ENCODE measurements around the gene OLIG3.

Gene OLIG3

DNA sequence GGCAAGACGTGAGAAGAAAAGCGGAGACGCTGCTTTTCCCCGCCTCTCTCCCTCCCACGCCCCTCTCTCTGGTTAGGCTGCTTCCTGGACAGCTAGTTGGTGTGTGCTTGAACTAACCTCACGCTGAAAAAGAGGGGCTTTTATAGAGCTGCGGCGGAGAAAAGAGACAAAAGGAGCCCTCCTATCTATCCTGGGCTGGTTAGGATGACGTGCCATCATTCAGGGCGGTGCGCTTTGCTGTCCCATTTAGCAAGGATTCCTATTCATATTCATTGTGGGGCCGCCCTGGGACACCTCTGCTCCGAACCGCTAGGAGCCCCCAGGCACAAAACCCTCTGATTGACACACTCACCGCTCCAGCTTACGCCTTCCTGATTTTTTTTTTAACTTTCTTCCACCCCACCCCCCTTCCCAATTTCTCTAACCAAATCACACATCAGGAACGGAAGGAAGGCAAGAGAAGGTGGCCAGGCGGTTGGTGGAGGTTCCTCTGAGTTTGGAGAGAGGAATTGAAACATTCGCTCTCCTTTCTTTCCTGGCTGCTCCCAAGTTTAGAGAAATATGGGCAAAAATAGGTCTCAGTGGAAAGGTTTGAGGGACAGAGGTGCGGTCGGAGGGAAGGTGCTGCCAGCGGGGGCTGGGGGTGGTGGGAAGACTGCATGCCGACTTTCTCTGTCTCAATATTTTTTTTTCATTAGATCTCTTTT is at the start of gene OLIG3:
OLIG3 (minus strand) TSS at position 114 of the 707 bp plus-strand sequence. CDS start 224 bp downstream, outside the sequence.
- DNase-seq: no peak

DNA sequence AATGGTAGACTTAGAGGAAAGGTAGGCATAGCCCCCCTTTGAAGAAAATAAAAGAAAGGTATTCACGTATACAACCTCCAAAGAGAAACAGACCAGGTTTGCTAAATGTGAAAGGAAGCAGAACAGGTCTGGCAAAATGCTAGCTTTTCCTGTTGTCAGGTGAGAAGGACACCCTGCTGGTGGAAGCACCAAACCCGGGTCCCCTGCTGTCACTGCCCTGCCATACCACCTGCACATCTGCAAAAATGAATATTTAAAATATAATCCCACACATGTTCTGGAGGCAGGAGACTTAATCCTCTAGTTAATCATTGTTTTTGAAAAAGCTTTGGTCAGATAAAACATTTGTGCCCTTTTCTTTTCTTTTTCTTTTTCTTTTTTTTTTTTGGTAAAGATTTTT is 48.9 kb upstream of the OLIG3 start:
- no peak for DNase-seq

DNA sequence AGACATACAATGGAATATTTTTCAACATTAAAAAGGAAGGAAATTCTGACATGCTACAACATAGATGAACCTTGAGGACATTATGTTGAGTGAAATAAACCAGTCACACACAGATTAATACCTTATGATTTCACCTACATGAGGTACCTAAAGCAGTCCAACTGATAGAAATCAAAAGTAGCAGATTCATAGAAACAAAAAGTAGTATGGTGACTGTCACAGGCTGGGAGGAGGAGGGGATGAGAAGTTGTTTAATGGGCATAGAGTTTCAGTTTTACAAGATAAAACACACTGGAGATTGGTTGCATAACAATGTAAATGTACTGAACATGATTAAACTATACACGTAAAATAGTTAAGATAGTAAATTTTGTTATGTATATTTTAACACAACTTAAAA is 48.5 kb upstream of the OLIG3 start:
- no peak for DNase-seq

DNA sequence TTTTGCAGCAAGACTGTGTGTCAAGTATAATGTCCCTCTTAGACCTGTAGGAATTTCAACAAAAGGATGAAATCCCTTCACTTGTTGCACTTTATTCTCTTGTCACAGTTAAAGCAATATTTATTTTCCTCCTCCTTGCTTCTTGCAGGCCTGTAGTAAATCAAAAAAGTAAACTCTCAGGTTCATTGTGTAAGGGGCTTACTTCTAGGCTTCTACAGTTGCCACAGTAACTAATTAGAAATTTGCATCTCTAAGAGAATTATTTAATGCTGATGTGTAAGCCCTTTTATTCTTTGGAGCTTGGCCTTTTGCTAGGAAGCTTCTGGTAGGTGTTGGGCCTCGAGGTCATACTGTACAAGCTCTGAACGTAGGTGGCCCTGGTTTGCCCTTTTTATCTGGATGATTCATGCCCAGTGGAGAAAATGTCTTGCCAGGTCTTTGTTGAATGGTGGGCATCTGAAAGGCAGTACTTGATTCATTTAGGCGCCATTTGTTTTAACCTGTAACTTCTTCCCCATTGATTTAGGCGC is 47.4 kb upstream of the OLIG3 start:
- no peak for DNase-seq

GRCh38 chr6:137536104-137536773 is 42.0 kb upstream of the OLIG3 start:
- no peak for DNase-seq

DNA sequence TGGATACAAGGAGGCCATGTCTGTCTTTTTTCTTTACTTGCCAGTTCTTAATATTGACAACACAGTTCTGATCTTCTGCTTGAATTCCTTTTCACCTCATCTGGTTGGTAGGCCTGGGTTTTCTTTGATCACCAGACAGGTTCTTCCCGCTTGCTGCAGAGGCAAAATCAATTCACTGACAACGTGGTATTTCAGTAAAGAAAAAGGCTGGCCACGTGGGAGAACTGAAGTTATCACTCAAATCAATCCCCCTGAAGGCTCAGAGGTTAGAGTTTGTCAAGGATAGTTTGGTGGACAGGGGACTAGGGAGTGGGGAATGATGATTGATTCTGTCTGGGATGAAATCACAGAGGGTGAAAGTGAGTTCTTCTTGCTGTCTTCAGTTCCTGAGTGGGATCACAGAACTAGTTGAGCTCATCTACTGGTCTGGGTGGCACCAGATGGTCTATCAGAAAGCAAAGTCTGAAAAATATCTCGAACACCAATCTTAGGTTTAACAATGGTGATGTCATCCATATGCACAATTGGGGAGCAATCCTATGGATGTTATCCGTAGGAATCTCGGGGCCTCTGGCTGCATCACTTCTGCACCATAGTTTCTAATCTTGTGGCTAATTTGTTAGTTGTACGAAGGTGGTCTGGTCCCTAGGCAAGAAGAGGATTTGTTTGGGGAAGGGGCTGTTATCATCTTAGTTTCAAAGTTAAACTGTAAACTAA is 37.3 kb upstream of the OLIG3 start:
- no peak for DNase-seq

DNA sequence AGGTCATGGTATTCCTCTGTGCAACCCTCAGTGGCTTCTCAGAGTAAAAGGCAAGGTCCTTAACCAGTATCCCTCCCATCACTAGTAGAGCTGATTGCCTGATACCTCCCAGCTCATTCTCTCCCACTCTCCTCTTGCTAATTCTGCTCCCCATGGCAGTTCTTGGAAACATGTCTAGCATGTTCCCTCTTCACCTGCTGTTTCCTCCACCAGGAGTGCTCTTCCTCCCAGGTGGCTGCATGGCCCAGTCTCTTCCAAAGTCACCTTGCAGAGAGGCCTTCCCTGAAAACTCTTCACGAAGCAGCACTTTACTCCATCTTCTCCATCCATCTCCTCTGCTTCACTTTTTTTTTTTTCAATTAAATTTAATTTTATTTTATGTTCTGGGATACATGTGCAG is 36.2 kb upstream of the OLIG3 start:
- no peak for DNase-seq

DNA sequence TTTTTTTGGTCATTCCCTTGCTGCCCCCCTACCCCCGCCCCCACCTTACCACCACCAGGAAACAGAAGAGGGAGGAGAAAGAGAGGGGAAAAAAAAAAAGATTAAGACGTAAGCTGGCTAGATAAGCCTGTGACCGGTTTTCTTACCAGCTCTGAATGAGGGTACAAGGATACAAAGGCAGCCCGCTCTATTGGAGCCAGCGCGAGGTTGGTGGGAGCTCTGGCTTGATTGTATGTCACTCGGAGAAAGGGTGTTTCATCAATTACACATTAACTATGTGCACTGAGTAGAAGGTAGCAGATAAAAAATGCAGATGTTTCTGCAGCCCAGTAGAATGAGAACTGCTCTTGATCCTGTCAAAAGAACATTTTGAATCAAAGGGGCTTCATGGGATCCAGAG is 28.6 kb upstream of the OLIG3 start:
- no peak for DNase-seq

GRCh38 chr6:137522198-137522798 is 28.1 kb upstream of the OLIG3 start:
- no peak for DNase-seq

- no peak for DNase-seq
Measured at GRCh38 chr6:137520520-137520919, 26.3 kb upstream of the OLIG3 start.

DNA sequence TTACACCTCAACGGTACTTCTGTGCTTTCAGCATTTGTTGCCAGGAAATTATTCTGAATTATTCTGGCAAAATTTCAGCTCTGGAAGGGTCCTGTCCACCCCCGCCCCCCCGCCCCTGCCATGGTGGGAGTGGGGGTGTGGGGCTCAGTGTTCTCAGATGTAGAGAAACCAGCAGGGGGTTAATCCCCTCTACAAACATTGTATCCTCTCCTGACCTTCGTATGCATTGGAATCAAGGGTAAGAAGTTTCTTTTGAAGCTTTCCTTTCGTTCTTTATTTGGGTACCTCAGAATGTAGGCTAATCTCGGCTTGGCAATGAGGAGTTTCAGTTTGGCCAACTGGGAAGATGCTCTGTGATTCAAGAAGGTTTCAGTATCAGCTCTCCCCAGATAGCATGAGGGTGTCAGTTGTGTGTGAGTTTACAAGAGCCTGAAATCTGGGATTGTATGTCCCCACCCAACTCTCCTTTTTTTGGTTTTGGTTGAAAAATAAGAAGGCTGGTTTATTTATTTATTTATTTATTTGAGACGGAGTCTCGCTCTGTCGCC is 25.5 kb upstream of the OLIG3 start:
- DNase-seq: no peak

DNA sequence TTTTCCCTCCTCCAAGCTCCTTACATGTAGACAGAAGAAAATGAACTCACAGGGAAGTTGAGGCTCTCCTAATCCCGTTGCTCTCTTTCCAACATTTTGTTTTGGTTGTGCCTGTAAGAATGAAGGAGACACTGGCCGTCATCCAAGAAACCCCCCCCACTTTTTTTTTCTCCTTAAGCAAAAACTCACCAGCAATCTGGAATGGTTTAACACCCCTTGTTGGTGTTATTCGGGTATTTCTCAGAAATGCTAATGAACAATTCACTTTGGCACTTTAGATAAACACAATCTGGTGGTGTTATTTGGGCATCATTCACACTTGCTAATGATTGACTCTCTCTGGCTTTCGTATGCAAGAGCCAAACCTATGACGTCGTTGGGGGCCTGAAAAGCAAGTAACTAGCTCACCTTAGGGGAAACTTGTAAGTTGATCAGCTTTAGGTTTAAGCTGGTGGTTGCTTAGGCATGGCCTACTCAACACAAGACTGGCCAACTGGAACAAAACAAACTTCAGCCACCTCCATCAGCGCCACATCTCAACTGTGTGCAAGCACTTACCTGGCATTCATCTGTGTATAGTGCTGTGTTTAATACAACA is 24.3 kb upstream of the OLIG3 start:
- no peak for DNase-seq

- no peak for DNase-seq
Measured at GRCh38 chr6:137514418-137514817, 20.2 kb upstream of the OLIG3 start.

DNA sequence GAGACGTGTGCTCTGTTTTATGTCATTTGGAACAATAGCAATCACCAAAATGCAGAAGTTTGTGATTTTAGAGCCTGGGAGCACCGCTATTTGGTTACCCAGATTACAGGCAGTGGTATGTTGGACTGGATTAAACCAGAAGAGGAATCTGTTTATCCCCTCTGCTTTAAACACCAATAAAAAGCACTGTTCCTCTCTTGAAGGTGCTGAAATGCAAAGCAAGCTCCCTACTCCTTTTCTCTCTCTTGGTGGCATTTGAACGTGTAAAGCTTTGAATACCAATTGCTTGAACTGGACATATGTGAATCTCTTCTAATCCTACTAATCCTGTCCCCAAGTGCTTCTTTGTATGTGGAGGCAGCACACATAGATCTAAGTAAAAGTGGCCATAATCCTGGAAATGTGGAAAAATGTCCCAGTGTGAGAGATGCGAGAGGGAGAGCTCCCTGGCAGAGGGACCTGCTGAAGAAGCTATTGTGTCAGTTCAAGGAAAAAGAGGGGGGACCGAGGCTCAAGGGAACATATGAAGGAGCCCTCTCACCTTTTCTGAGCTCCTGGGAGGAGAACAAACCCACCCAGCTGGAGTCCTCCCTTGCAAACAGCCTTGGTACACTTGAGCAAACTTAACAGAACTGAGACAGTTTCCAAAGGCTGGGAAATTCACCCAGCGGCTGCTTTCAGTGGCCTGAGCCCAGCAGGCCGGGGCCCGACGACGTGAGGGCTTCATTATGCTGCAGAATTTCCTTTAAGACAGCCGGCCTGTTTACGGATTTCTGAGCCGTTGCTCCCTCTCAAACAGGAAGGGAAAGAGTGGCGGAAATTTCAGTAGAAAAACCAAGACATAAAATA is 18.8 kb upstream of the OLIG3 start:
- DNase-seq: no peak

- DNase-seq: no peak
Measured at GRCh38 chr6:137510923-137511322, 16.7 kb upstream of the OLIG3 start.

DNA sequence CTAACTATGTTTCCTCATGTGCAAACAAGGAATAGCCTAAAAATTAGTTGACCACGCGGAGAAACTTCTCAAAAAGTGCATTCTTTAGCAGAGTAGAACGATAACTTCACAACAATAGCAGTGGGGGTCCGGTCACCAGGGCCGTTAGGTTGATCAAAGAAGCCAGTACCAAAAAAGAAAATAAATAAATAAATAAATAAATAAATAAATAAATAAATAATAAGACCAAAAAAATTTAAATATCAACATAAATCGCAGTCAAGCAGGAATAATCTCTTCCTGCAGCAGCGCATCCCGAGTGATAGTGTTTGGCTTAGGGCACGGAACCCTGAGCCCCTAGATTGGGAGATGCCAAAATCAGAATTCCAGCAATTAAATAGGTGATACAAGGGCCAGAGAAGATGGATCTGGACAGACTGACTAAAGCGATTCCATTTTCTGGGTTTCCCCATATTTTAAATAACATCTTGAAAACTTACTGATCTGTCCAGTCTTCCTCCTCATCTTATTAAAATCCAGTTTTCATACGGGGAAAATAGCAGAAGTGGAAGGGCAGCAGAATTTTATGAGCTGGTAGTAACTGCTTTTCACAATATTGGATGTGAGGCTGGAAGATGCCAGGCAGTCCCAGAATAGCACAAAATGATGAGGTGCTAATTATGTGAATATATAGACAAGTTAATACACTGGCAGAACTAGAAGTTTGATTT is 4.4 kb upstream of the OLIG3 start:
- DNase-seq: no peak

DNA sequence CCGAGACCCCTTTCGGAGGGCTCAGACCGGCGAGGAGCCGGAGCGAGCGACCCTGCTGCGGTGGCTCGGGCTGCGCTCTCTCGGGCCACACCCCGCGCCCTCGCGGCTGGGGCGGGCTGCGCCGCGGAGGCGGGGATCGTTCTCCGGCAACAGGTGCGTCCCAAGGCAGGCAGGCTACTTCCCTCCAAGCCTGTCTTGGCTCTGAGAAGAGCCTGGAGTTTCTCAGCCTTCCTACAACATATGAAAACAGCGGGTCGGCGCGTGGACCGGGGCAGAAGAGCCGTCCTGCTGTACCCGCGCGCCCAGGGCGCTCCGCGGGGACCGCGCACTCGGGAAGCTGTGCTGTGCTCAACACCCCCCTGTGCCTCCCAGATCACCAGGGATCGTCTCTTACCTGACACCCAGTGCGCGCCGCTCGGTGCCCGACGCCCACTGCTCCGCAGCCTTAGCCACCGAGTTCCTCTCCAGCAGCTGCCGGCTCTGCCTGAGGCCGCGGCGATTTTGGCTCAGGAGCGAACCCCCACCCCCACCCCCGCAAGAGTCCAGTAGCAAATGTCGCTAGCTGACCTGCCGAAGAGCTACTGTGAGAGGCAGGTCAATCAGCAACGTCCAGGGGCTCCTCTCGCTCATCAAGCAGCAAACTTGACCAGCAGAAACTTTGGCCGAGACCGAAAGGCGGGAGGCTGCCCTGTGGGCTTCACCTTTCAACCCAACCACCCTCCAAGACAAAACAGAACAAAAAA is 3.7 kb upstream of the OLIG3 start:
- DNase-seq: no peak

GRCh38 chr6:137496909-137497720 is 2.9 kb upstream of the OLIG3 start:
- no peak for DNase-seq

DNA sequence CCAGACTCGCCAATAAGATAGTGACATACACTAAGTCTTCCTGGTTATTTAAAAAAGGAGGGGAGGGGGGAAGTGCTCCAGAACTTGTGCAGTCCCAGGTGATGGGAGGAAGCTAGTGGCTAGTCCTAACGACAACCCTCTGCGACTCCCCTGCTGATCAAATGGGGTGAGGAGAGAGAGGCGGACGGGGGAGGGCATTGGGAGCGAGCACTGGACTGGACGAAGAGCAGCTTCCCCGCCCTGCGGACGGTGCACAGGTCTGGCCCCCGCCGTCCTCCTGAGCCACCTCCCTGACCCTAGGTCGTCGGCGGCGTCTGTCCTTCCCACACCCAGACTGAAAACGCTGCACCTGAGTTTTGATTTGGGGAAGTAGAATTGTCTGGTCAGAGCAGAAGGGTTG is 2.2 kb upstream of the OLIG3 start:
- DNase-seq: no peak

All from DMS79 treated with DMSO at 0.1 percent for 48 hours (cell line).